Omental fat pad (tissue), 4 donors: ENCODE data around the gene LSM4. TPM values are rescaled to one million over a fixed set of nuclear protein-coding genes. Genes with fewer than 3 reads are reported as not detected.

Source experiments
- ATAC-seq: fragments of 150-250 bp; one replicate; pipeline ENCODE4 v1.9.1; 2016; ENCODE audit warnings: mild to moderate bottlenecking, moderate library complexity; ENCODE audit not compliant: low FRiP score
- DNase-seq: peaks from one replicate; pipeline ENCODE4 v3.0.0-alpha.2; 2019; ENCODE audit warnings: low spot score
- total RNA-seq, 4 donors: library from RNA; depleted of rRNA; stranded (reverse); fragments of >200 nt; gene quantifications; one replicate each; pipeline ENCODE4 v1.1.0, GENCODE V29; 2016
- TF ChIP-seq, protein P1 (sequence below), 3 donors: fragments of 450-650 bp; IDR thresholded peaks; one replicate each; pipeline ENCODE4 v1.5.1; 2016 to 2017; ENCODE audit warnings: antibody characterized with exemption in 3 of 3, mild to moderate bottlenecking in 3 of 3, moderate library complexity in 2 of 3

The LSM4 gene
- total RNA-seq, 4 donors from 2014 or later, result 58.6 to 140 (median 93.1) TPM

- DNase-seq (no peak), ATAC-seq (no peak)
- TF ChIP-seq, protein P1, sequence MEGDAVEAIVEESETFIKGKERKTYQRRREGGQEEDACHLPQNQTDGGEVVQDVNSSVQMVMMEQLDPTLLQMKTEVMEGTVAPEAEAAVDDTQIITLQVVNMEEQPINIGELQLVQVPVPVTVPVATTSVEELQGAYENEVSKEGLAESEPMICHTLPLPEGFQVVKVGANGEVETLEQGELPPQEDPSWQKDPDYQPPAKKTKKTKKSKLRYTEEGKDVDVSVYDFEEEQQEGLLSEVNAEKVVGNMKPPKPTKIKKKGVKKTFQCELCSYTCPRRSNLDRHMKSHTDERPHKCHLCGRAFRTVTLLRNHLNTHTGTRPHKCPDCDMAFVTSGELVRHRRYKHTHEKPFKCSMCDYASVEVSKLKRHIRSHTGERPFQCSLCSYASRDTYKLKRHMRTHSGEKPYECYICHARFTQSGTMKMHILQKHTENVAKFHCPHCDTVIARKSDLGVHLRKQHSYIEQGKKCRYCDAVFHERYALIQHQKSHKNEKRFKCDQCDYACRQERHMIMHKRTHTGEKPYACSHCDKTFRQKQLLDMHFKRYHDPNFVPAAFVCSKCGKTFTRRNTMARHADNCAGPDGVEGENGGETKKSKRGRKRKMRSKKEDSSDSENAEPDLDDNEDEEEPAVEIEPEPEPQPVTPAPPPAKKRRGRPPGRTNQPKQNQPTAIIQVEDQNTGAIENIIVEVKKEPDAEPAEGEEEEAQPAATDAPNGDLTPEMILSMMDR (IDR thresholded peaks at IDR 0.05), result no peak
Observed at GRCh38 chr19:18319591-18320135, 3.2 kb downstream of the LSM4 start.

- TF ChIP-seq, protein P1 (IDR thresholded peaks at IDR 0.05), result no peak
- DNase-seq (no peak), ATAC-seq (no peak)
Observed at GRCh38 chr19:18317961-18318800, 4.7 kb downstream of the LSM4 start.

- TF ChIP-seq, protein P1 (IDR thresholded peaks at IDR 0.05), result no peak
- no peak for ATAC-seq
Observed at GRCh38 chr19:18313398-18313797, 9.5 kb downstream of the LSM4 start.

GRCh38 chr19:18312092-18312534 lies 10.8 kb downstream of the LSM4 start:
- no peak for DNase-seq
- TF ChIP-seq, protein P1 (IDR thresholded peaks at IDR 0.05), result no peak
- ATAC-seq, result no peak

More at GRCh38 chr19:18313398-18313797, 9.5 kb downstream of the LSM4 start:
- no peak for DNase-seq

GRCh38 chr19:18311502-18312091 lies 11.3 kb downstream of the LSM4 start:
- TF ChIP-seq, protein P1 (IDR thresholded peaks at IDR 0.05), result no peak
- ATAC-seq (no peak), DNase-seq (no peak)

DNA sequence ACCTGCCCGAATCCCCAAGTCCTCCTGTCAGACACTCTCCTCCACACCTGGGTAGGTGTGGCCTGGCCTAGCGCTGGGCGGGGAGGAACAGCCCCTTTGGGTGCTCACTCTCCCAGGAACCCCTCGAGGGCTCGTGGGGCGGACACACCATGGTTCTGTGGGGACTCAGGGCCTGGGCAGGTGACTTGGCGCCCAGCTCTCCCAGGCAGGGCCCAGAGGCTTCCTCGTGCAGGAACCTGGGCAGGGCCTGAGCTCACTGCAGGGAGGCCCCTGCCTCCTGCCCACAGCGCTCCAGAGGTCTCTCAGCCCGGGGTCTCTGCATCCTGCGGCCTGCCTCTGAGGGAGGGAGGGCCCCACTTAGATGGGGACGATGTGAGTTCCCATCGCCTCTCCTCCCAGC lies 11.9 kb downstream of the LSM4 start:
- TF ChIP-seq, protein P1 (IDR thresholded peaks at IDR 0.05), result no peak
- DNase-seq (no peak), ATAC-seq (no peak)
